Activated naive CD4-positive, alpha-beta T cell treated with anti-CD3 and anti-CD28 coated beads, Interleukin-2, amount 50 U/mL, for 72 hours (primary cell): ENCODE measurements around the gene CCDC196. TPM values are rescaled to one million over a fixed set of nuclear protein-coding genes. Genes with fewer than 3 reads are reported as not detected.
"Not testable (repeated sequence)": the region's sequence is repeated elsewhere in the genome, so short reads cannot be mapped to it uniquely, and the experiment has no call there.

ENCODE experiments used
- ATAC-seq, 2 donors: fragments of 150-1000 bp; cut with Tn5 transposase; 2 replicates each; pipeline ENCODE4 v1.10.0; 2021; ENCODE audit warnings: mild to moderate bottlenecking in 2 of 2, moderate library complexity in 2 of 2
- DNase-seq, 2 donors: peaks; one replicate each; pipeline ENCODE4 v3.0.0; 2021 to 2022; ENCODE audit warnings: low spot score in 2 of 2
- H3K27ac Mint-ChIP-seq, 2 donors: one replicate each; pipeline ENCODE4 v1.8.0; 2022; ENCODE audit warnings: mild to moderate bottlenecking in 2 of 2, mixed read lengths in 2 of 2
- H3K36me3 Mint-ChIP-seq, 2 donors: one replicate each; pipeline ENCODE4 v1.8.0; 2022; ENCODE audit warnings: mixed read lengths in 2 of 2
- H3K9me3 Mint-ChIP-seq, 2 donors: one replicate each; pipeline ENCODE4 v1.8.0; 2022; ENCODE audit warnings: mixed read lengths in 2 of 2
- total RNA-seq, 2 donors: library from RNA; stranded (reverse); gene quantifications; one replicate each; pipeline ENCODE4 v1.2.3, GENCODE V29; 2022

The CCDC196 gene
- total RNA-seq, 2 donors from 2014 or later: not detected

DNA sequence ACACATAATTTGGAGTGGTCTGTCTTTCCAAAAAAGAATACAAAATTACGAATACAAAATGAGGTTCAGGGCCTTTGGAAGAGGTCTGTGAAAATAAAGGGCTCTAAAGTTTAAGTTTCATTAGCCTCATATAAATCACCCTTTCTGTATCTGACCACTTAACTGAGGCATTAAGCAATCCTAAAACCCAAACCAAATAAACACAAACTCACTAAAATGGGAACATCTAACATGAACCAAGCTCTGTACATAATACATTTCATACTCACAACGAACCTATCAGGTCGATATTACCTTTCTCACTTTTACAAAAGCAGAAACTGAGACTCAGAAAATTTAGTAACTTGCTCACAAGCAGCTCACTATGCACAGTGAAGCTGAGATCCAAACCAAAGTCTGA is 1.1 kb upstream of the CCDC196 start:
- Mint-ChIP-seq H3K27ac (no peak overlapping the region), H3K9me3 (no peaks in the 10 kb centered on the region), H3K36me3 (no peaks in the 10 kb centered on the region)
- DNase-seq (no peak), ATAC-seq (no peak)

- DNase-seq (no peak), ATAC-seq (no peak)
- H3K9me3 Mint-ChIP-seq: no peaks in the 10 kb centered on the region
- H3K27ac Mint-ChIP-seq: no peak overlapping the region
- H3K36me3 Mint-ChIP-seq: no peaks in the 10 kb centered on the region
Observed at GRCh38 chr14:66487164-66487563, 993 bp downstream of the CCDC196 start.

- no peaks in the 10 kb centered on the region for H3K36me3 Mint-ChIP-seq
- no peak overlapping the region for H3K27ac Mint-ChIP-seq
- ATAC-seq (no peak), DNase-seq (no peak)
- H3K9me3 Mint-ChIP-seq: no peaks in the 10 kb centered on the region
Observed at GRCh38 chr14:66490143-66491111, 4.3 kb downstream of the CCDC196 start.

DNA sequence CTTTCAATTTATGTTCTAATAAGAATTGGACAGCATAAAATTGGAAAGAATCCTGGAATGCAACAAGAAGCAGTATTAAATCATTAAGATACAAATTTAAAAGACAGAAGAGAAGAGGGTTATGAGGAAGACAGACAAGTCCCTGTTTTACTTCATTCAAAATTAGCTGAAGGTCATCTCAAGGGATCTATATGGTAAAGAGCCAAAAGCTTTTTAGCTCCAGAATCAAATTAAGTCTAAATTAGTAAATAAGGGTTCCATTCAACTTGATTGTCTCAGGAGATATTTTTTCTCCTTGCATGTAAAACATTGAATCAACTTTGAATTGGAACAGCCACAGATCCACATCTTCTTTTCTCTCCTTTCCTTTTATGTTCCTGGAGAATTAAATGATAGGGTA is 7.6 kb downstream of the CCDC196 start:
- Mint-ChIP-seq H3K36me3 (no peaks in the 10 kb centered on the region), H3K27ac (no peak overlapping the region), H3K9me3 (no peaks in the 10 kb centered on the region)
- DNase-seq (no peak), ATAC-seq (no peak)

DNA sequence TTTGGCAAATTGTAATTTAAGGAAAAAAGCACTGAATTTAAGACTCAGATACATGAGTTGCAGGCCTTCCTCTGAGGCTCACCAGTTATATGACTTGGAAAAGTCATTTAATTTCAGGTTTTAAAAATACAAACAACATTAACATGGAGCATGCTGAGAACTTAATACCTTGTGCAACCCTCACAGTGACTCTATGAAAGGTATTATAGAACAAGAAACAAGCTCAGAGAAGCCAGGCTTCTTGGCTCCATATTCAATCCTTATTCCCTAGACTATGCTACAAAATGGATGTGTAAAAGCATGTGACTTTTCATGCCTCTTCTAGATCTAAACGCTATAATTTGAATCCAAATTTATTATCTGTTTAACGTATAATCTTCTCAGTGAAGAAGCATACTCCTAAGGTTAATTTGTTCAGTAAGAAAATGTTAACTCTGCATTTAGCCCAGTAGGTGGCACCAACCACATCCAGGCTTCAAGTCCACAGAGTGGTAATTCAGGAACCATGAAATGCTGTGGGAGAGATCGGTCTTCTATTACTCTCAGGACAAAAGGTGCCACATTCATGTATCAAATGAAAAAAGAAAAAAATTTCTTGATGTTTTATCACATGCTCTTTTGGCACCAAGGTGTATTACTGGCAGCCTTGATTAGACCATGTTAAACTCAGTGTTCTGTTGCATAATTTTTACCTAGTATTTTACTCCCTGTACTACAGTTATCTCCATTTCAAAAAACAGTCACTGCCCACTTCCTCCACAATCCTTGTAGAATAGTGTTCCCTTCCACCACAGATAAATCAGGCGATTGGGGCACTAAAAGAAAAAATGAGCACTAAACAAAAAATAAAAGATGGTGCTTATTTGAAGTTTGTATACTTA is 9.3 kb downstream of the CCDC196 start:
- ATAC-seq: peak; percentile 79 to 88
- H3K27ac Mint-ChIP-seq: no peak overlapping the region
- H3K9me3 Mint-ChIP-seq: no peaks in the 10 kb centered on the region
- peak in 1 of 2 donors; percentile 18 for DNase-seq
- H3K36me3 Mint-ChIP-seq: no peaks in the 10 kb centered on the region

GRCh38 chr14:66496188-66496807 is 10.1 kb downstream of the CCDC196 start:
- no peaks in the 10 kb centered on the region for H3K9me3 Mint-ChIP-seq
- peak overlapping the region in 1 of 2 donors; percentile 12 for H3K27ac Mint-ChIP-seq
- DNase-seq (no peak), ATAC-seq (peak in 1 of 2 donors; percentile 20)
- H3K36me3 Mint-ChIP-seq: no peaks in the 10 kb centered on the region

GRCh38 chr14:66496911-66497310 is 10.7 kb downstream of the CCDC196 start:
- DNase-seq (no peak), ATAC-seq (peak in 1 of 2 donors; percentile 13)
- no peaks in the 10 kb centered on the region for H3K36me3 Mint-ChIP-seq
- no peaks in the 10 kb centered on the region for H3K9me3 Mint-ChIP-seq
- peak overlapping the region in 1 of 2 donors; percentile 12 for H3K27ac Mint-ChIP-seq

DNA sequence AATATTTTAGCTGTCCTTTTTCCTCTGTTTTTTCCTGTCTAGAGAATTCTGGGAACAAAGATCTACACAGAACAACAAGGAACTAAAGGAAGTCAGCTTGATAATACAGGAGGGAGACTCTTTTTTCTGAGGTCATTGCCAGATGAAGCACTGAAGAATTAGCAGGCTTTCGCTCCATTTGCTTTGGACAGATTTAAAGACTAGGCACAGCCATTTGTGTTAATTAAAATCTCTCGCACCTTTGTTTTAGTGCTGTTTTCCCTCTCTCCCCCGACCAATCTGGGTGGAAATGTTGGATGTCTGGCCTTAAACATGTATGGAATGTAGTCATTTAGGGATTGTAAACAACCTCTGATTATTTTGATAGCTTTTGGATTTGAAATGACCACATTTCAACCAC is 12.1 kb downstream of the CCDC196 start:
- DNase-seq: no peak
- no peak for ATAC-seq
- Mint-ChIP-seq H3K9me3 (no peaks in the 10 kb centered on the region), H3K36me3 (no peaks in the 10 kb centered on the region), H3K27ac (no peak overlapping the region)

DNA sequence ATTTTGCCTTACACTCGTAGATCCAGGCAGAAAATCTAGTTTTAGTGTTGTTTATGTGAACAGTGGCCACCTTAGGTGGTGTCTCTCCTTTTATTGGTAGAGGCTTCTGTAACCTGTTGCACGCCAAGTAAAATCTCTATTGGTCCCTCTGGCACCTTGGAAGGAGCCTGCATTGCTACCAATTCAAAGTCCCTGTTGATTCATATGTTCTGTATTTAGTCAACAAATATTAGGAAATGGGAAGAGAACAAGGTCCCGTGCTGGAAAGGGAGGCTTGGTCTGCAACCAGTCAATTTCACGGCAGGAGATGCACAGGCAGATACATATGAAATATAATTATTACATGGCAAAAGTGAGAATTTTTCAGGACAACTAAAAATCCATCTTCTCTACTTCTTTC is 15.4 kb downstream of the CCDC196 start:
- H3K27ac Mint-ChIP-seq: no peak overlapping the region
- no peaks in the 10 kb centered on the region for H3K36me3 Mint-ChIP-seq
- ATAC-seq (no peak), DNase-seq (no peak)
- no peaks in the 10 kb centered on the region for H3K9me3 Mint-ChIP-seq

GRCh38 chr14:66502836-66503235 is 16.7 kb downstream of the CCDC196 start:
- not testable (repeated sequence) for H3K27ac Mint-ChIP-seq, ATAC-seq

DNA sequence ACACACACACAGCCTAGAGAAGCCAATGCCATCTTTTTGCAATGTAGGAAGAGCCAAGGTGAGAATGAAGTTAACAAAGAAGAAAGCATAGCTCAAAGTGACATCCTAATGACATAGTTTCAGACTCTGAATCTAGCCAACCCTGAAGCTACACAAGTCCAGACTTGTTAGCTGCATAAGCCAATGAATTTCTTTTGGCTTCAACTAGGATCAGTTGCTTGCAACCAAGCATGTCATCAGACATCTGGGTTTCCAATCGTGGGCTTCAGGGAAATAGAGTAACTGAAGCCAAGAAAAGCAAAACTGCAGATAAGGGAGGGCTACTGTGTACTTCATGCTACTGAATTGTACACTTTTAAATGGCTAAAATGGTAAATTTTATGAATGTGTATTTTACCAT is 17.4 kb downstream of the CCDC196 start:
- ATAC-seq (no peak), DNase-seq (no peak)
- Mint-ChIP-seq H3K9me3 (no peaks in the 10 kb centered on the region), H3K27ac (no peak overlapping the region), H3K36me3 (peaks cover 0 to 5% of the 10 kb centered on the region in 2 donors)

More at GRCh38 chr14:66502836-66503235, 16.7 kb downstream of the CCDC196 start:
- H3K9me3 Mint-ChIP-seq, DNase-seq, H3K36me3 Mint-ChIP-seq: not testable (repeated sequence)

DNA sequence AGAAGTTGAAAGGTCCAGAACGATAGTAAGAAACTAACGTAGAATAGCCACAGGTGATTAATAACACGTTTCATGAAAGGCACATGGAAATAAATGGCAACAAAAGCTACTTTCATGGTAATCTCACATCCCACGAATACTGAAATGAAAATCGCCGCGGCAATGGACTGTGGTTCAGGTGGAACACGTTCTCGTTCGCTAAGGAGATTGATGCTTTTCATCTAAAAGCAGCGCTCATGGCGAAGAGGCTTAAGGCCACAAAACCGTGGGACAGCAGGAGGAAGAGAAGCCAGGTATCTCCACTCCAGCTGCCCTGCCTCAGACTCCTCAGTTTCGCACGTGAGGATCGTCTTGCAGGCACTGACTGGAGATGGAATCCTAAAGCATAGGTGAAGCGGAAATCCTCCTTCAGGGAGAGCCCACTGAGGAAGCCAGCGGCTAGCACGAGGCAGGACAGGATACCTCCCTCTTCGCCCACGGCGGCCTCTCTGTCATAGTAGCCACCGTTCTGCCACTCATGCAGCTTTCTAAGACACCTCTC is 21.1 kb downstream of the CCDC196 start:
- Mint-ChIP-seq H3K27ac (peak overlapping the region; percentile 91 to 93), H3K9me3 (no peaks in the 10 kb centered on the region), H3K36me3 (peaks cover 0 to 5% of the 10 kb centered on the region in 2 donors)
- DNase-seq (no peak), ATAC-seq (peak; percentile 40 to 54)

DNA sequence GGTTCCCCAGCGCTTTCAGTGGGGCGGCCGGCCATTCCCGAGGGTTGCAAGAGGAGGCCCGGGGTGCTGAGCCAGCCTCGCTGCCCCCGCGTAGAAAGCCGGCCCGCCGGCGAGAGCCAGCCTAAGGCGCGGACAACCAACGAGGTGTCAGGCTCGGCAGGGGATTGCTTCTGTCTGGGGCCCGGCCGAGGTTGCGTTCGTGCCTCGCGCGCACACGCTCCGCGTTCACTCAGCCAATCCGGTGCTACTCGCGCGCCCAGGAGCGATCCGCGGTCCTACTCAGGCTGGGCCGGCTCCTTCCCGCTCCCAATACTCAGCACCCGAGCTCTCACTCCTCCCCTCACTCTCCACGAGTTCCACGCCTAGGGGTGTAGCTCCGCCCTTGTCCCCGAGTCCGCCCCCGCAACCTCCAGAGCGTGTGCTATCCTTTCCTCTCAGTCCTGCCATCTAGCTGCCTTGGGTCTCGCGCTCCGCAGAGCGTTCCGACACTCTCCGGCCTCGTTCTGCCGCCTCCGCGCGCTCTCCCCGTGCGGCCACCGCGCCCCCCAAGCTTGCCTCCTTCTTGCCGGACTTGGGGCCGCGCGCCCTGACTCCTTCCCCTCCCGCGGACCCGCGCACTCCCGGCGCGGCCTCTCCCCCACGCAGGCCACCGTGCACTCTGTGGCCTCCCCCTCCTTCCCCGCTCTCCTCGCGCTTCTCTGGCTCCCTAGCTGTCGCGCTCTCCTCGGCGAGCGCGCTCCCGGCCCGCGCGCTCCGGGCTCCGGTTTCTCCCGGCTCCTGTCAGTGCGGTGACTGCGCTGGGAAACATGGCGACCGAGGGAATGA is 21.8 kb downstream of the CCDC196 start, which contains the start of gene GPHN:
Gene GPHN, plus strand, starts transcription at position 426 of the 825 bp plus-strand sequence.
- Mint-ChIP-seq H3K36me3 (peaks cover 0 to 5% of the 10 kb centered on the region in 2 donors), H3K27ac (peak within 1 kb of the TSS; percentile 91 to 93), H3K9me3 (no peaks in the 10 kb centered on the region)
- DNase-seq: peak; percentile 86 to 87
- peak; percentile 88 to 96 for ATAC-seq

DNA sequence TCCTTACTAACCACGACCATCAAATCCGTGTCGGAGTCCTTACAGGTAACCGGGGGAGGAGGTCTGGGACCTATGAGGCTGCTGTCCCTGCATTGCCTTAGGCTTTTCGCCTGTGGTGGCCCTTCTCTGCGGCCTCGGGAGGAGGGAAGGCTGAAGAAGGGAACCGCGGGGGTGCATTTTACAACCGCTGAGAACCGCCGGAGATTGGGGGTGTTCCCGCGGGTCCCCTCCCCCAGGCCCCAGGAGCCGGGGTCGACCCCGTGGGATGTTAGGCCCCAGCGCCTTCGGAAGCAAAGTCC is 22.3 kb downstream of the CCDC196 start:
- Mint-ChIP-seq H3K27ac (peak overlapping the region; percentile 60 to 91), H3K36me3 (peaks cover 0 to 5% of the 10 kb centered on the region in 2 donors), H3K9me3 (no peaks in the 10 kb centered on the region)
- DNase-seq (no peak), ATAC-seq (no peak)

GRCh38 chr14:66508846-66509621 is 22.9 kb downstream of the CCDC196 start:
- H3K9me3 Mint-ChIP-seq: no peaks in the 10 kb centered on the region
- peak overlapping the region; percentile 84 to 91 for H3K27ac Mint-ChIP-seq
- DNase-seq (peak; percentile 49 to 76), ATAC-seq (peak; percentile 10 to 52)
- H3K36me3 Mint-ChIP-seq: peaks cover 0 to 5% of the 10 kb centered on the region in 2 donors
